Suprapubic skin (tissue), 4 donors: Measurements from ENCODE around the gene CYBA. TPM values are rescaled to one million over a fixed set of nuclear protein-coding genes. Genes with fewer than 3 reads are reported as not detected.
A peak's percentile ranks its signal among the peaks of the same experiment; 100 is the strongest.

Source experiments
- DNase-seq, 2 donors: peaks; one replicate each; pipeline ENCODE4 v3.0.0-alpha.2; 2019; ENCODE audit warnings: low spot score in 2 of 2
- H3K27ac ChIP-seq: fragments of 200-600 bp; sonication (generic); one replicate; pipeline ENCODE4 v1.5.1; 2019
- H3K27me3 ChIP-seq: fragments of 200-600 bp; sonication (generic); one replicate; pipeline ENCODE4 v1.5.1; 2019
- H3K36me3 ChIP-seq: fragments of 200-600 bp; sonication (generic); one replicate; pipeline ENCODE4 v1.5.1; 2019
- H3K4me1 ChIP-seq: fragments of 200-600 bp; sonication (generic); one replicate; pipeline ENCODE4 v1.5.1; 2019
- H3K4me3 ChIP-seq: fragments of 200-600 bp; sonication (generic); one replicate; pipeline ENCODE4 v1.5.1; 2019; ENCODE audit warnings: mild to moderate bottlenecking
- H3K9me3 ChIP-seq: fragments of 200-600 bp; sonication (generic); one replicate; pipeline ENCODE4 v1.5.1; 2019
- EP300 ChIP-seq: sonication (generic); formaldehyde crosslinking; IDR thresholded peaks from one replicate; pipeline ENCODE4 v1.6.1; 2017; ENCODE audit warnings: antibody characterized with exemption
- POLR2A ChIP-seq, 2 donors: fragments of 450-650 bp; IDR thresholded peaks; one replicate each; pipeline ENCODE4 v1.6.1; 2017; ENCODE audit warnings: antibody characterized with exemption in 2 of 2, mild to moderate bottlenecking in 2 of 2, moderate library complexity in 2 of 2
- POLR2AphosphoS5 ChIP-seq, 3 donors: sonication (generic); formaldehyde crosslinking; IDR thresholded peaks; one replicate each; pipeline ENCODE4 v1.6.1; 2017; ENCODE audit warnings: antibody characterized with exemption in 3 of 3
- WGBS: methylation state at CpG from one replicate; pipeline ENCODE4 v1.1.5; 2018; 5-methylcytosine and 5-hydroxymethylcytosine counted together
- total RNA-seq, 4 donors: library from RNA; depleted of rRNA; stranded (reverse); fragments of >200 nt; gene quantifications; one replicate each; pipeline ENCODE4 v1.1.0, GENCODE V29; 2016
- TF ChIP-seq, protein P1 (sequence below), 2 donors: fragments of 200-600 bp in 1 of 2; fragments of 450-650 bp in 1 of 2; sonication (generic) in 1 of 2; IDR thresholded peaks; one replicate each; pipeline ENCODE4 v1.5.1; 2016 to 2019; ENCODE audit warnings: antibody characterized with exemption in 2 of 2, mild to moderate bottlenecking in 1 of 2, moderate library complexity in 1 of 2

Gene CYBA
- total RNA-seq, 4 donors from 2014 or later: 22.4 to 39.1 (median 29.7) TPM

- Histone ChIP-seq H3K36me3 (peaks cover 24% of the 10 kb centered on the region), H3K4me1 (peaks cover 26% of the 10 kb centered on the region), H3K27ac (peak overlapping the region; percentile 47), H3K4me3 (peak overlapping the region; percentile 56), H3K27me3 (no peaks in the 10 kb centered on the region), H3K9me3 (no peaks in the 10 kb centered on the region)
- 57% methylated on average over 7 of the region's 37 CpGs for WGBS
- TF ChIP-seq POLR2AphosphoS5 (IDR thresholded peaks at IDR 0.05) (no peak), POLR2A (IDR thresholded peaks at IDR 0.05) (no peak), EP300 (no peak)
- TF ChIP-seq, protein P1, sequence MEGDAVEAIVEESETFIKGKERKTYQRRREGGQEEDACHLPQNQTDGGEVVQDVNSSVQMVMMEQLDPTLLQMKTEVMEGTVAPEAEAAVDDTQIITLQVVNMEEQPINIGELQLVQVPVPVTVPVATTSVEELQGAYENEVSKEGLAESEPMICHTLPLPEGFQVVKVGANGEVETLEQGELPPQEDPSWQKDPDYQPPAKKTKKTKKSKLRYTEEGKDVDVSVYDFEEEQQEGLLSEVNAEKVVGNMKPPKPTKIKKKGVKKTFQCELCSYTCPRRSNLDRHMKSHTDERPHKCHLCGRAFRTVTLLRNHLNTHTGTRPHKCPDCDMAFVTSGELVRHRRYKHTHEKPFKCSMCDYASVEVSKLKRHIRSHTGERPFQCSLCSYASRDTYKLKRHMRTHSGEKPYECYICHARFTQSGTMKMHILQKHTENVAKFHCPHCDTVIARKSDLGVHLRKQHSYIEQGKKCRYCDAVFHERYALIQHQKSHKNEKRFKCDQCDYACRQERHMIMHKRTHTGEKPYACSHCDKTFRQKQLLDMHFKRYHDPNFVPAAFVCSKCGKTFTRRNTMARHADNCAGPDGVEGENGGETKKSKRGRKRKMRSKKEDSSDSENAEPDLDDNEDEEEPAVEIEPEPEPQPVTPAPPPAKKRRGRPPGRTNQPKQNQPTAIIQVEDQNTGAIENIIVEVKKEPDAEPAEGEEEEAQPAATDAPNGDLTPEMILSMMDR (IDR thresholded peaks at IDR 0.05): no peak
- DNase-seq: peak in 1 of 2 donors; percentile 80
Observed at GRCh38 chr16:88649924-88650748, 717 bp downstream of the CYBA start.

- peak overlapping the region; percentile 56 for H3K4me3 ChIP-seq
- peak in 1 of 2 donors; percentile 68 for DNase-seq
- H3K36me3 ChIP-seq: peaks cover 18% of the 10 kb centered on the region
- peaks cover 26% of the 10 kb centered on the region for H3K4me1 ChIP-seq
- whole genome bisulfite sequencing: 92% methylated on average over 15 of the region's 20 CpGs
- H3K9me3 ChIP-seq: no peaks in the 10 kb centered on the region
- TF ChIP-seq EP300 (no peak), POLR2A (IDR thresholded peaks at IDR 0.05) (no peak), POLR2AphosphoS5 (IDR thresholded peaks at IDR 0.05) (no peak)
- TF ChIP-seq, protein P1 (IDR thresholded peaks at IDR 0.05): no peak
- H3K27ac ChIP-seq: no peak overlapping the region
- H3K27me3 ChIP-seq: no peaks in the 10 kb centered on the region
Observed at GRCh38 chr16:88649195-88649923, 1.5 kb downstream of the CYBA start.

GRCh38 chr16:88647178-88648070, 3.4 kb downstream of the CYBA start:
- peaks cover 4% of the 10 kb centered on the region for H3K27me3 ChIP-seq
- H3K36me3 ChIP-seq: peaks cover 10% of the 10 kb centered on the region
- H3K4me3 ChIP-seq: no peak overlapping the region
- WGBS: 83% methylated on average over 12 of the region's 22 CpGs
- H3K4me1 ChIP-seq: peaks cover 33% of the 10 kb centered on the region
- DNase-seq: no peak
- no peaks in the 10 kb centered on the region for H3K9me3 ChIP-seq
- no peak for TF ChIP-seq POLR2A (IDR thresholded peaks at IDR 0.05)
- H3K27ac ChIP-seq: no peak overlapping the region

- Histone ChIP-seq H3K4me3 (no peak overlapping the region), H3K27ac (no peak overlapping the region), H3K9me3 (no peaks in the 10 kb centered on the region), H3K36me3 (peaks cover 10% of the 10 kb centered on the region), H3K4me1 (peaks cover 29% of the 10 kb centered on the region), H3K27me3 (peaks cover 4% of the 10 kb centered on the region)
- TF ChIP-seq, protein P1 (IDR thresholded peaks at IDR 0.05): no peak
- TF ChIP-seq POLR2AphosphoS5 (IDR thresholded peaks at IDR 0.05) (no peak), POLR2A (IDR thresholded peaks at IDR 0.05) (no peak), EP300 (no peak)
- no peak for DNase-seq
- 92% methylated on average over 16 of the region's 28 CpGs for WGBS
Observed at GRCh38 chr16:88646345-88647034, 4.4 kb downstream of the CYBA start.

DNA sequence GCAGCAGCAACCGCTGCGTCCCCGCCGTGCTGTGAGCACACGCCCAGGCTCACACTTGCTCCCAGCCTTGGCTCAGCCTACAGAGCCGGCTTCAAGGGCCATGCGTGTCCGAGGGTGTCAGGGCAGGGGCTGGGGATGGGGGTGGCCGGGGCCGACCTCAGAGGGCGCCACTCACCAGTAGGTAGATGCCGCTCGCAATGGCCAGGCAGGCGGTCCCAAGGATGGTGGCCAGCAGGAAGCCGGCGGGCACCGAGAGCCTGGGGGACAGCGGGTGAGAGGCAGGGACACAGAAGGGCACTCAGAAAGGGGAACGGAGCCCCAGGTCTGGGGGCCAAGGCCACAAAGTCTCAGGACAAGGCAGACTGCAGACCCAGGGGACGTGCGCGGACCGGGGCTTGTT, 4.9 kb downstream of the CYBA start:
- no peak for DNase-seq
- H3K27me3 ChIP-seq: peaks cover 7% of the 10 kb centered on the region
- peaks cover 23% of the 10 kb centered on the region for H3K4me1 ChIP-seq
- H3K27ac ChIP-seq: no peak overlapping the region
- 86% methylated on average over 18 of the region's 23 CpGs for WGBS
- peaks cover 10% of the 10 kb centered on the region for H3K36me3 ChIP-seq
- no peak overlapping the region for H3K4me3 ChIP-seq
- TF ChIP-seq EP300 (no peak), POLR2A (IDR thresholded peaks at IDR 0.05) (no peak)
- TF ChIP-seq, protein P1 (IDR thresholded peaks at IDR 0.05): no peak
- H3K9me3 ChIP-seq: no peaks in the 10 kb centered on the region
